K562 (cell line): ENCODE measurements around the gene AGAP3. TPM values are rescaled to one million over a fixed set of nuclear protein-coding genes. Genes with fewer than 3 reads are reported as not detected.

Experiments
- ATAC-seq: fragments of 200-7000 bp; cut with Tn5 transposase; 3 replicates; pipeline ENCODE4 v1.9.1; 2020; ENCODE audit warnings: moderate library complexity
- BruUV-seq: library from RNA; stranded (reverse); fragments of 400-500 nt; replicated peaks from 2 replicates; lab custom pipeline; 2021; lab: Mats Ljungman, UMichigan
- CTCF ChIA-PET: fragments of 300-600 bp; formaldehyde crosslinking; extraction: SDS; loops from one replicate; lab custom pipeline; 2021; ENCODE audit warnings: low intra/inter-chr PET ratio; lab: Yijun Ruan, JAX
- POLR2A ChIA-PET: fragments of 300-600, 350-650 bp; sonication (Branson Sonifier 250); formaldehyde crosslinking; extraction: SDS; loops from one replicate; lab custom pipeline; 2021; ENCODE audit warnings: antibody characterized with exemption, inconsistent platforms; lab: Yijun Ruan, JAX
- DNase-seq, 4 experiments: peaks; one replicate each; pipeline versions ENCODE4 v3.0.0 to v3.0.0-alpha.2; 2011 to 2018; ENCODE audit warnings: low spot score in 3 of 4, mixed read lengths in 3 of 4; ENCODE audit errors: extremely low read depth in 1 of 4
- FAIRE-seq: peaks from 2 replicates; lab custom pipeline; 2011; peaks lifted over from hg19 to GRCh38; lab: Jason Lieb, UNC
- H2AFZ ChIP-seq: 2 replicates; pipeline ENCODE4 v1.6.0; 2011; ENCODE audit warnings: low read depth, low read length, control low read depth, inconsistent platforms
- H3K27ac ChIP-seq: fragments of 200-600 bp; 3 replicates; pipeline ENCODE4 v1.8.0; 2011; ENCODE audit warnings: low read depth, mild to moderate bottlenecking, control low read depth, inconsistent platforms, low read length, moderate library complexity, mixed read lengths; ENCODE audit errors: extremely low read depth
- H3K27me3 ChIP-seq, 2 experiments: fragments of 300-600 bp in 1 of 2; 2 replicates in 1 of 2; 3 replicates in 1 of 2; pipeline versions ENCODE4 v1.6.0 to v1.8.0; 2011; ENCODE audit warnings: inconsistent platforms in 2 of 2, low read length in 2 of 2, mild to moderate bottlenecking in 1 of 2, mixed read lengths in 1 of 2, moderate library complexity in 1 of 2; ENCODE audit not compliant: control insufficient read depth in 2 of 2, insufficient read depth in 2 of 2
- H3K36me3 ChIP-seq: fragments of 300-600 bp; 3 replicates; pipeline ENCODE4 v1.8.0; 2011; ENCODE audit warnings: mild to moderate bottlenecking, low read length, inconsistent platforms; ENCODE audit not compliant: control insufficient read depth, insufficient read depth
- H3K4me1 ChIP-seq, 2 experiments: fragments of 200-600 bp in 1 of 2; replicated peaks in 1 of 2; 2 replicates in 1 of 2; 3 replicates in 1 of 2; pipeline versions ENCODE4 v1.5.1 to v1.8.0; 2011; ENCODE audit warnings: inconsistent platforms in 2 of 2, low read length in 2 of 2, mild to moderate bottlenecking in 1 of 2, mixed read lengths in 1 of 2, moderate library complexity in 1 of 2; ENCODE audit not compliant: control insufficient read depth in 2 of 2, insufficient read depth in 2 of 2
- H3K4me2 ChIP-seq: 2 replicates; pipeline ENCODE4 v1.6.1; 2011; ENCODE audit warnings: low read length, control low read depth, inconsistent platforms, mixed read lengths; ENCODE audit not compliant: insufficient read depth
- H3K4me3 ChIP-seq: fragments of 200-600 bp; sonication (generic), shearing (Covaris generic); 2 replicates; pipeline ENCODE4 v1.5.1; 2016; ENCODE audit warnings: control low read depth, inconsistent platforms
- H3K79me2 ChIP-seq: fragments of 200-600 bp; 3 replicates; pipeline ENCODE4 v1.8.0; 2011; ENCODE audit warnings: low read length, inconsistent platforms; ENCODE audit not compliant: control insufficient read depth, insufficient read depth
- H3K9ac ChIP-seq, 2 experiments: 2 replicates each; pipeline versions ENCODE4 v1.6.0 to v1.6.1; 2011; ENCODE audit warnings: low read depth in 2 of 2, low read length in 2 of 2, control low read depth in 1 of 2, inconsistent platforms in 1 of 2, mild to moderate bottlenecking in 1 of 2, mixed read lengths in 1 of 2; ENCODE audit not compliant: insufficient read depth in 1 of 2
- H3K9me1 ChIP-seq: one replicate; pipeline ENCODE4 v1.6.0; 2011; ENCODE audit warnings: inconsistent platforms, mild to moderate bottlenecking, low read length, moderate library complexity; ENCODE audit not compliant: control insufficient read depth, insufficient read depth
- H3K9me3 ChIP-seq: replicated peaks from 2 replicates; pipeline ENCODE4 v1.5.1; 2011; ENCODE audit warnings: low read depth, low read length, inconsistent platforms; ENCODE audit not compliant: control insufficient read depth, insufficient read depth
- H4K20me1 ChIP-seq: replicated peaks from 2 replicates; pipeline ENCODE4 v1.6.1; 2011; ENCODE audit warnings: low read length, inconsistent platforms, mixed read lengths; ENCODE audit not compliant: control insufficient read depth, insufficient read depth
- L3MBTL2 ChIP-seq: fragments of 450-650 bp; IDR thresholded peaks from 2 replicates; pipeline ENCODE4 v1.6.1; 2016; ENCODE audit warnings: mild to moderate bottlenecking, moderate library complexity
- ZNF174 ChIP-seq: fragments of 250-450 bp; sonication (Bioruptor Pico); IDR thresholded peaks from 2 replicates; pipeline ENCODE4 v1.4.0; 2020; ENCODE audit warnings: mild to moderate bottlenecking
- ZNF561 ChIP-seq: fragments of 450-650 bp; formaldehyde crosslinking; conservative IDR thresholded peaks from 2 replicates; pipeline ENCODE4 v1.4.0; 2020; ENCODE audit warnings: mild to moderate bottlenecking, moderate library complexity
- WGBS: fragments of 100-300 bp; shearing (Covaris generic); methylation state at CpG from one replicate; pipeline ENCODE4 v1.1.6; 2016; ENCODE audit warnings: low coverage, mixed read lengths; ENCODE audit not compliant: insufficient coverage; ENCODE audit errors: missing lambda C conversion rate; 5-methylcytosine and 5-hydroxymethylcytosine counted together
- in situ Hi-C: fragments of 300-500 bp; cut with MboI; formaldehyde crosslinking; loops from 4 replicates; pipeline ENCODE4 v1.15.0; 2018; ENCODE audit warnings: inconsistent platforms, mixed read lengths
- intact Hi-C: fragments of 100-400 bp; cut with micrococcal nuclease; formaldehyde crosslinking; loops from 2 replicates; pipeline ENCODE4 v1.14.2; 2022
- polyA plus RNA-seq, 8 experiments: library from polyadenylated mRNA; depleted of rRNA in 4 of 8; stranded (reverse) in 5 of 8; unstranded in 3 of 8; fragments of >200 nt; fragmentation: Nextera tagmentation in 2 of 8; fragmentation: Illumina TruSeq in 1 of 8; extraction: Ambion mirVana in 2 of 8; extraction: Trizol in 1 of 8; gene quantifications; 2 replicates each; pipeline versions ENCODE4 v1.2.1 to v1.2.3, GENCODE V29; 2011 to 2014; ENCODE audit warnings: inconsistent platforms in 1 of 8, missing spikeins in 1 of 8
- total RNA-seq, 7 experiments: library from RNA; depleted of rRNA in 6 of 7; stranded (reverse); fragments of >200 nt in 6 of 7; fragmentation: Illumina TruSeq in 2 of 7; extraction: Trizol in 2 of 7; gene quantifications; 2 replicates each; pipeline versions ENCODE4 v1.2.1 to v1.2.3, GENCODE V29; 2011 to 2021; ENCODE audit warnings: low replicate concordance in 1 of 7
- TF ChIP-seq, protein P1 (sequence below): sonication (generic); formaldehyde crosslinking; IDR thresholded peaks from 2 replicates; pipeline ENCODE4 v1.8.1; 2023; ENCODE audit warnings: mild to moderate bottlenecking, missing genetic modification reagents
- TF ChIP-seq, protein P2 (sequence below): fragments of 450-650 bp; IDR thresholded peaks from 2 replicates; pipeline ENCODE4 v1.6.1; 2016; ENCODE audit warnings: mild to moderate bottlenecking, moderate library complexity

Gene AGAP3
- total and polyA plus RNA-seq, 9 of the 15 experiments (the other 6 are each of a cell fraction or from before 2014, with no cell fraction given): 3.4 to 208 (median 62.2) TPM

- H3K4me2 ChIP-seq: no peak overlapping the region
- intact Hi-C loops: loop anchor here (10.0 kb wide), 2 partner anchors 162 to 212 kb away; no protein-coding TSS in a partner anchor
- FAIRE-seq (no peak), ATAC-seq (no peak), DNase-seq (no peak)
- H3K4me1 ChIP-seq: peaks cover 0 to 25% of the 10 kb centered on the region in 2 experiments; a peak in 2 of 5 replicates
- H3K9ac ChIP-seq: no peak overlapping the region
- H3K27ac ChIP-seq: no peak overlapping the region
- peaks cover 44 to 66% of the 10 kb centered on the region in 2 experiments for H3K27me3 ChIP-seq
- no TSS peak for BruUV-seq
- no peaks in the 10 kb centered on the region; the same call in 1 of the 2 replicates for H3K9me3 ChIP-seq
- H4K20me1 ChIP-seq: peaks cover 16% of the 10 kb centered on the region; the same call in 1 of the 2 replicates
- under 1% methylated on average over 9 of the region's 9 CpGs for whole genome bisulfite sequencing
- no peaks in the 10 kb centered on the region for H3K36me3 ChIP-seq
- ChIA-PET POLR2A (interaction anchor here (1.4 kb wide), 1 partner anchor 11 kb away, joined by 3 read pairs; no protein-coding TSS in a partner anchor), CTCF (interaction anchor here (0.6 kb wide), 1 partner anchor 20 kb away, joined by 3 read pairs; no protein-coding TSS in a partner anchor)
- H3K9me1 ChIP-seq: peaks cover 3% of the 10 kb centered on the region
- H3K79me2 ChIP-seq: no peaks in the 10 kb centered on the region
- no peak overlapping the region for H2AFZ ChIP-seq
- in situ Hi-C loops: no loop called here
- no peak overlapping the region for H3K4me3 ChIP-seq
- TF ChIP-seq, protein P1, sequence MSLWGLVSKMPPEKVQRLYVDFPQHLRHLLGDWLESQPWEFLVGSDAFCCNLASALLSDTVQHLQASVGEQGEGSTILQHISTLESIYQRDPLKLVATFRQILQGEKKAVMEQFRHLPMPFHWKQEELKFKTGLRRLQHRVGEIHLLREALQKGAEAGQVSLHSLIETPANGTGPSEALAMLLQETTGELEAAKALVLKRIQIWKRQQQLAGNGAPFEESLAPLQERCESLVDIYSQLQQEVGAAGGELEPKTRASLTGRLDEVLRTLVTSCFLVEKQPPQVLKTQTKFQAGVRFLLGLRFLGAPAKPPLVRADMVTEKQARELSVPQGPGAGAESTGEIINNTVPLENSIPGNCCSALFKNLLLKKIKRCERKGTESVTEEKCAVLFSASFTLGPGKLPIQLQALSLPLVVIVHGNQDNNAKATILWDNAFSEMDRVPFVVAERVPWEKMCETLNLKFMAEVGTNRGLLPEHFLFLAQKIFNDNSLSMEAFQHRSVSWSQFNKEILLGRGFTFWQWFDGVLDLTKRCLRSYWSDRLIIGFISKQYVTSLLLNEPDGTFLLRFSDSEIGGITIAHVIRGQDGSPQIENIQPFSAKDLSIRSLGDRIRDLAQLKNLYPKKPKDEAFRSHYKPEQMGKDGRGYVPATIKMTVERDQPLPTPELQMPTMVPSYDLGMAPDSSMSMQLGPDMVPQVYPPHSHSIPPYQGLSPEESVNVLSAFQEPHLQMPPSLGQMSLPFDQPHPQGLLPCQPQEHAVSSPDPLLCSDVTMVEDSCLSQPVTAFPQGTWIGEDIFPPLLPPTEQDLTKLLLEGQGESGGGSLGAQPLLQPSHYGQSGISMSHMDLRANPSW (CRISPR knock-in tag): no peak
- TF ChIP-seq ZNF561 (CRISPR knock-in tag): no peak
- peak; percentile 63; the same call in 1 of the 2 replicates for TF ChIP-seq L3MBTL2
- no peak for TF ChIP-seq ZNF174 (CRISPR knock-in tag)
- TF ChIP-seq, protein P2, sequence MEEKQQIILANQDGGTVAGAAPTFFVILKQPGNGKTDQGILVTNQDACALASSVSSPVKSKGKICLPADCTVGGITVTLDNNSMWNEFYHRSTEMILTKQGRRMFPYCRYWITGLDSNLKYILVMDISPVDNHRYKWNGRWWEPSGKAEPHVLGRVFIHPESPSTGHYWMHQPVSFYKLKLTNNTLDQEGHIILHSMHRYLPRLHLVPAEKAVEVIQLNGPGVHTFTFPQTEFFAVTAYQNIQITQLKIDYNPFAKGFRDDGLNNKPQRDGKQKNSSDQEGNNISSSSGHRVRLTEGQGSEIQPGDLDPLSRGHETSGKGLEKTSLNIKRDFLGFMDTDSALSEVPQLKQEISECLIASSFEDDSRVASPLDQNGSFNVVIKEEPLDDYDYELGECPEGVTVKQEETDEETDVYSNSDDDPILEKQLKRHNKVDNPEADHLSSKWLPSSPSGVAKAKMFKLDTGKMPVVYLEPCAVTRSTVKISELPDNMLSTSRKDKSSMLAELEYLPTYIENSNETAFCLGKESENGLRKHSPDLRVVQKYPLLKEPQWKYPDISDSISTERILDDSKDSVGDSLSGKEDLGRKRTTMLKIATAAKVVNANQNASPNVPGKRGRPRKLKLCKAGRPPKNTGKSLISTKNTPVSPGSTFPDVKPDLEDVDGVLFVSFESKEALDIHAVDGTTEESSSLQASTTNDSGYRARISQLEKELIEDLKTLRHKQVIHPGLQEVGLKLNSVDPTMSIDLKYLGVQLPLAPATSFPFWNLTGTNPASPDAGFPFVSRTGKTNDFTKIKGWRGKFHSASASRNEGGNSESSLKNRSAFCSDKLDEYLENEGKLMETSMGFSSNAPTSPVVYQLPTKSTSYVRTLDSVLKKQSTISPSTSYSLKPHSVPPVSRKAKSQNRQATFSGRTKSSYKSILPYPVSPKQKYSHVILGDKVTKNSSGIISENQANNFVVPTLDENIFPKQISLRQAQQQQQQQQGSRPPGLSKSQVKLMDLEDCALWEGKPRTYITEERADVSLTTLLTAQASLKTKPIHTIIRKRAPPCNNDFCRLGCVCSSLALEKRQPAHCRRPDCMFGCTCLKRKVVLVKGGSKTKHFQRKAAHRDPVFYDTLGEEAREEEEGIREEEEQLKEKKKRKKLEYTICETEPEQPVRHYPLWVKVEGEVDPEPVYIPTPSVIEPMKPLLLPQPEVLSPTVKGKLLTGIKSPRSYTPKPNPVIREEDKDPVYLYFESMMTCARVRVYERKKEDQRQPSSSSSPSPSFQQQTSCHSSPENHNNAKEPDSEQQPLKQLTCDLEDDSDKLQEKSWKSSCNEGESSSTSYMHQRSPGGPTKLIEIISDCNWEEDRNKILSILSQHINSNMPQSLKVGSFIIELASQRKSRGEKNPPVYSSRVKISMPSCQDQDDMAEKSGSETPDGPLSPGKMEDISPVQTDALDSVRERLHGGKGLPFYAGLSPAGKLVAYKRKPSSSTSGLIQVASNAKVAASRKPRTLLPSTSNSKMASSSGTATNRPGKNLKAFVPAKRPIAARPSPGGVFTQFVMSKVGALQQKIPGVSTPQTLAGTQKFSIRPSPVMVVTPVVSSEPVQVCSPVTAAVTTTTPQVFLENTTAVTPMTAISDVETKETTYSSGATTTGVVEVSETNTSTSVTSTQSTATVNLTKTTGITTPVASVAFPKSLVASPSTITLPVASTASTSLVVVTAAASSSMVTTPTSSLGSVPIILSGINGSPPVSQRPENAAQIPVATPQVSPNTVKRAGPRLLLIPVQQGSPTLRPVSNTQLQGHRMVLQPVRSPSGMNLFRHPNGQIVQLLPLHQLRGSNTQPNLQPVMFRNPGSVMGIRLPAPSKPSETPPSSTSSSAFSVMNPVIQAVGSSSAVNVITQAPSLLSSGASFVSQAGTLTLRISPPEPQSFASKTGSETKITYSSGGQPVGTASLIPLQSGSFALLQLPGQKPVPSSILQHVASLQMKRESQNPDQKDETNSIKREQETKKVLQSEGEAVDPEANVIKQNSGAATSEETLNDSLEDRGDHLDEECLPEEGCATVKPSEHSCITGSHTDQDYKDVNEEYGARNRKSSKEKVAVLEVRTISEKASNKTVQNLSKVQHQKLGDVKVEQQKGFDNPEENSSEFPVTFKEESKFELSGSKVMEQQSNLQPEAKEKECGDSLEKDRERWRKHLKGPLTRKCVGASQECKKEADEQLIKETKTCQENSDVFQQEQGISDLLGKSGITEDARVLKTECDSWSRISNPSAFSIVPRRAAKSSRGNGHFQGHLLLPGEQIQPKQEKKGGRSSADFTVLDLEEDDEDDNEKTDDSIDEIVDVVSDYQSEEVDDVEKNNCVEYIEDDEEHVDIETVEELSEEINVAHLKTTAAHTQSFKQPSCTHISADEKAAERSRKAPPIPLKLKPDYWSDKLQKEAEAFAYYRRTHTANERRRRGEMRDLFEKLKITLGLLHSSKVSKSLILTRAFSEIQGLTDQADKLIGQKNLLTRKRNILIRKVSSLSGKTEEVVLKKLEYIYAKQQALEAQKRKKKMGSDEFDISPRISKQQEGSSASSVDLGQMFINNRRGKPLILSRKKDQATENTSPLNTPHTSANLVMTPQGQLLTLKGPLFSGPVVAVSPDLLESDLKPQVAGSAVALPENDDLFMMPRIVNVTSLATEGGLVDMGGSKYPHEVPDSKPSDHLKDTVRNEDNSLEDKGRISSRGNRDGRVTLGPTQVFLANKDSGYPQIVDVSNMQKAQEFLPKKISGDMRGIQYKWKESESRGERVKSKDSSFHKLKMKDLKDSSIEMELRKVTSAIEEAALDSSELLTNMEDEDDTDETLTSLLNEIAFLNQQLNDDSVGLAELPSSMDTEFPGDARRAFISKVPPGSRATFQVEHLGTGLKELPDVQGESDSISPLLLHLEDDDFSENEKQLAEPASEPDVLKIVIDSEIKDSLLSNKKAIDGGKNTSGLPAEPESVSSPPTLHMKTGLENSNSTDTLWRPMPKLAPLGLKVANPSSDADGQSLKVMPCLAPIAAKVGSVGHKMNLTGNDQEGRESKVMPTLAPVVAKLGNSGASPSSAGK: peak; percentile 50
Measured at GRCh38 chr7:151176401-151176800, 90.1 kb downstream of the AGAP3 start.
